WTC11 (cell line): ENCODE data around the gene RIOX2.
A peak's percentile ranks its signal among the peaks of the same experiment; 100 is the strongest.

Experiments used
- CBFB ChIP-seq: sonication (generic); formaldehyde crosslinking; IDR thresholded peaks from 2 replicates; pipeline ENCODE4 v1.8.1; 2022; ENCODE audit warnings: mild to moderate bottlenecking, low read depth, missing genetic modification reagents
- CREB1 ChIP-seq: sonication (generic); formaldehyde crosslinking; IDR thresholded peaks from 2 replicates; pipeline ENCODE4 v1.8.0; 2023; ENCODE audit warnings: mild to moderate bottlenecking, missing genetic modification reagents
- CREM ChIP-seq: sonication (generic); formaldehyde crosslinking; IDR thresholded peaks from 2 replicates; pipeline ENCODE4 v1.8.1; 2022; ENCODE audit warnings: mild to moderate bottlenecking, missing genetic modification reagents, moderate library complexity
- JUN ChIP-seq: sonication (generic); formaldehyde crosslinking; IDR thresholded peaks from 2 replicates; pipeline ENCODE4 v1.8.0; 2023; ENCODE audit warnings: mild to moderate bottlenecking, missing genetic modification reagents
- NFYB ChIP-seq: sonication (generic); formaldehyde crosslinking; conservative IDR thresholded peaks from 2 replicates; pipeline ENCODE4 v1.8.0; 2022; ENCODE audit warnings: low read depth, missing genetic modification reagents
- TP53 ChIP-seq: sonication (generic); formaldehyde crosslinking; IDR thresholded peaks from 2 replicates; pipeline ENCODE4 v1.8.1; 2023; ENCODE audit warnings: mild to moderate bottlenecking, missing genetic modification reagents
- TF ChIP-seq, protein P1 (sequence below): fragments of 200-600 bp; IDR thresholded peaks from 2 replicates; pipeline ENCODE4 v1.8.0; 2022; ENCODE audit warnings: antibody characterized with exemption
- TF ChIP-seq, protein P2 (sequence below): sonication (generic); formaldehyde crosslinking; IDR thresholded peaks from 2 replicates; pipeline ENCODE4 v1.8.0; 2023; ENCODE audit warnings: mild to moderate bottlenecking, missing genetic modification reagents
- TF ChIP-seq, protein P3 (sequence below): sonication (generic); formaldehyde crosslinking; conservative IDR thresholded peaks from 2 replicates; pipeline ENCODE4 v1.8.1; 2023; ENCODE audit warnings: mild to moderate bottlenecking, low read depth, missing genetic modification reagents, moderate library complexity

DNA sequence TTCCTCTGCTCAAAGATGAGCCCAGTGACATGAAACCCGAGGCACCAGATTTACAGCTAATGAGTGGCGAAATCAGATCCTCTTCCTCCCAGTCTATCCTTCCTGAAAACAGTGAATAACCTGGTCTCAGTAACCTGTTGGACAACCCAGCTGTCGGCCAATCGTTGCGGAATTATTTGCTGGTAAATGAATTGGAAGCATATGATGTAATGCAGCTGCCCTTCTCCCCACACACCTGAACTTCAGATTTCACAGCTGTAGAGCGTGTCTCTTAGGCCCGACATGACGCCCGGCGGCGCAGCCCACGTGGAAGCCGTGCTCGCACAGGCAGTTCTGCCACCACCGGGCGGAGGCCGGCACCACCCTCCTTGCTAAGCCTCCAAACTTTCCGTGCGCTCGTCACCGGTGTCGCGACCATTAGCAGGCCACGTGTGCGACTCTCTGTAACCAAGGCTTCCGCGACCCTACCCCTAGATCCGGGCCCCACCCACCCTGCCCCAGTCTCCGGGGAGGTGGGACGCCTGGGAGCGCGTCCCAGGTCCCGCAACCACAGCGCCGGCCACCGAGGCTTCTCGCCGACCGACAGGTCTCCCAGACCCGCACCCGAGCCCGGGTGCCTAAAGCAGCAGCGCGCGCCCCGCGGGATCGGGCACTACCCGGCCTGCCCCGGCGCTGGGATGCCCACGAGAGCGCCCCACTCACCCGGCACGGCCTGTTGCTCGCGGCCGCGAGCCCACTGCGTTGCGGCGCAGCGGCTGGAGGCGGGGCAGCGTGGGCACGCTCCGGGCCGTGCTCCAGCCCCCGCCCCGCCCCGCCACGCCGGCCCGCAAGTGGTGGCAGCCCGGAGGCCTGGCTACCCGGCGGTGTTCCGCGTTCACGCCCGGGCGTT, at the start of gene RIOX2:
- TF ChIP-seq, protein P1, sequence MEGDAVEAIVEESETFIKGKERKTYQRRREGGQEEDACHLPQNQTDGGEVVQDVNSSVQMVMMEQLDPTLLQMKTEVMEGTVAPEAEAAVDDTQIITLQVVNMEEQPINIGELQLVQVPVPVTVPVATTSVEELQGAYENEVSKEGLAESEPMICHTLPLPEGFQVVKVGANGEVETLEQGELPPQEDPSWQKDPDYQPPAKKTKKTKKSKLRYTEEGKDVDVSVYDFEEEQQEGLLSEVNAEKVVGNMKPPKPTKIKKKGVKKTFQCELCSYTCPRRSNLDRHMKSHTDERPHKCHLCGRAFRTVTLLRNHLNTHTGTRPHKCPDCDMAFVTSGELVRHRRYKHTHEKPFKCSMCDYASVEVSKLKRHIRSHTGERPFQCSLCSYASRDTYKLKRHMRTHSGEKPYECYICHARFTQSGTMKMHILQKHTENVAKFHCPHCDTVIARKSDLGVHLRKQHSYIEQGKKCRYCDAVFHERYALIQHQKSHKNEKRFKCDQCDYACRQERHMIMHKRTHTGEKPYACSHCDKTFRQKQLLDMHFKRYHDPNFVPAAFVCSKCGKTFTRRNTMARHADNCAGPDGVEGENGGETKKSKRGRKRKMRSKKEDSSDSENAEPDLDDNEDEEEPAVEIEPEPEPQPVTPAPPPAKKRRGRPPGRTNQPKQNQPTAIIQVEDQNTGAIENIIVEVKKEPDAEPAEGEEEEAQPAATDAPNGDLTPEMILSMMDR: no peak
- TF ChIP-seq NFYB (CRISPR knock-in tag) (0 out of 2 replicates have a peak, but pooled peaks have one; percentile 21), TP53 (no peak), CREM (0 out of 2 replicates have a peak, but pooled peaks have one; percentile 31), JUN (CRISPR knock-in tag) (0 out of 2 replicates have a peak, but pooled peaks have one; percentile 26), CBFB (CRISPR knock-in tag) (no peak), CREB1 (no peak)
- TF ChIP-seq, protein P2, sequence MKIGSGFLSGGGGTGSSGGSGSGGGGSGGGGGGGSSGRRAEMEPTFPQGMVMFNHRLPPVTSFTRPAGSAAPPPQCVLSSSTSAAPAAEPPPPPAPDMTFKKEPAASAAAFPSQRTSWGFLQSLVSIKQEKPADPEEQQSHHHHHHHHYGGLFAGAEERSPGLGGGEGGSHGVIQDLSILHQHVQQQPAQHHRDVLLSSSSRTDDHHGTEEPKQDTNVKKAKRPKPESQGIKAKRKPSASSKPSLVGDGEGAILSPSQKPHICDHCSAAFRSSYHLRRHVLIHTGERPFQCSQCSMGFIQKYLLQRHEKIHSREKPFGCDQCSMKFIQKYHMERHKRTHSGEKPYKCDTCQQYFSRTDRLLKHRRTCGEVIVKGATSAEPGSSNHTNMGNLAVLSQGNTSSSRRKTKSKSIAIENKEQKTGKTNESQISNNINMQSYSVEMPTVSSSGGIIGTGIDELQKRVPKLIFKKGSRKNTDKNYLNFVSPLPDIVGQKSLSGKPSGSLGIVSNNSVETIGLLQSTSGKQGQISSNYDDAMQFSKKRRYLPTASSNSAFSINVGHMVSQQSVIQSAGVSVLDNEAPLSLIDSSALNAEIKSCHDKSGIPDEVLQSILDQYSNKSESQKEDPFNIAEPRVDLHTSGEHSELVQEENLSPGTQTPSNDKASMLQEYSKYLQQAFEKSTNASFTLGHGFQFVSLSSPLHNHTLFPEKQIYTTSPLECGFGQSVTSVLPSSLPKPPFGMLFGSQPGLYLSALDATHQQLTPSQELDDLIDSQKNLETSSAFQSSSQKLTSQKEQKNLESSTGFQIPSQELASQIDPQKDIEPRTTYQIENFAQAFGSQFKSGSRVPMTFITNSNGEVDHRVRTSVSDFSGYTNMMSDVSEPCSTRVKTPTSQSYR: no peak
- TF ChIP-seq, protein P3, sequence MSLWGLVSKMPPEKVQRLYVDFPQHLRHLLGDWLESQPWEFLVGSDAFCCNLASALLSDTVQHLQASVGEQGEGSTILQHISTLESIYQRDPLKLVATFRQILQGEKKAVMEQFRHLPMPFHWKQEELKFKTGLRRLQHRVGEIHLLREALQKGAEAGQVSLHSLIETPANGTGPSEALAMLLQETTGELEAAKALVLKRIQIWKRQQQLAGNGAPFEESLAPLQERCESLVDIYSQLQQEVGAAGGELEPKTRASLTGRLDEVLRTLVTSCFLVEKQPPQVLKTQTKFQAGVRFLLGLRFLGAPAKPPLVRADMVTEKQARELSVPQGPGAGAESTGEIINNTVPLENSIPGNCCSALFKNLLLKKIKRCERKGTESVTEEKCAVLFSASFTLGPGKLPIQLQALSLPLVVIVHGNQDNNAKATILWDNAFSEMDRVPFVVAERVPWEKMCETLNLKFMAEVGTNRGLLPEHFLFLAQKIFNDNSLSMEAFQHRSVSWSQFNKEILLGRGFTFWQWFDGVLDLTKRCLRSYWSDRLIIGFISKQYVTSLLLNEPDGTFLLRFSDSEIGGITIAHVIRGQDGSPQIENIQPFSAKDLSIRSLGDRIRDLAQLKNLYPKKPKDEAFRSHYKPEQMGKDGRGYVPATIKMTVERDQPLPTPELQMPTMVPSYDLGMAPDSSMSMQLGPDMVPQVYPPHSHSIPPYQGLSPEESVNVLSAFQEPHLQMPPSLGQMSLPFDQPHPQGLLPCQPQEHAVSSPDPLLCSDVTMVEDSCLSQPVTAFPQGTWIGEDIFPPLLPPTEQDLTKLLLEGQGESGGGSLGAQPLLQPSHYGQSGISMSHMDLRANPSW: no peak
